GM04503 (cell line): ENCODE results near the gene PIAS3.

Experiments used
- DNase-seq: peaks from one replicate; pipeline ENCODE4 v3.0.0-alpha.2; 2012; ENCODE audit warnings: low read depth

Gene PIAS3

GRCh38 chr1:145858901-145859490, at the start of gene PIAS3:
Gene PIAS3, minus strand, starts transcription at chr1:145859081. Its CDS starts 91 bp downstream, at chr1:145858990.
- DNase-seq: peak; percentile 64

DNA sequence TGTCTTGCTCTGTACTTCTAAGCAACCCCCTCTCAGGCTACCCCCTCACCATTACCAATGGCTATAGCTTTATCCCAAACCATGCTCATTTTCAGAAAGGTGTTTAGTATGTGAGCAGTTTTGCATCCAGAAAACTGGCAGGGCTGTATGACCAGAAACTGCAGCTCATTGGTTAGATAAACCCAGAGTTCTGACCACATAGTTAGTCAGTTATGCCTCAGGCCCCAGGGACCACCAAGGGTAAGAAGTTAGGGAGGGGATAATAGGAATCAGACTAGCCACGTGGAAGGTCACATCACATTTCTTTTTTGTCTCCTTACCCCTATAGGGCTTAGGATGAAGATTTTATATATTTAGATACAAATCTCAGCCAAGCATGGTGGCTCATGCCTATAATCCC, 49.8 kb upstream of the PIAS3 start:
- DNase-seq: no peak

DNA sequence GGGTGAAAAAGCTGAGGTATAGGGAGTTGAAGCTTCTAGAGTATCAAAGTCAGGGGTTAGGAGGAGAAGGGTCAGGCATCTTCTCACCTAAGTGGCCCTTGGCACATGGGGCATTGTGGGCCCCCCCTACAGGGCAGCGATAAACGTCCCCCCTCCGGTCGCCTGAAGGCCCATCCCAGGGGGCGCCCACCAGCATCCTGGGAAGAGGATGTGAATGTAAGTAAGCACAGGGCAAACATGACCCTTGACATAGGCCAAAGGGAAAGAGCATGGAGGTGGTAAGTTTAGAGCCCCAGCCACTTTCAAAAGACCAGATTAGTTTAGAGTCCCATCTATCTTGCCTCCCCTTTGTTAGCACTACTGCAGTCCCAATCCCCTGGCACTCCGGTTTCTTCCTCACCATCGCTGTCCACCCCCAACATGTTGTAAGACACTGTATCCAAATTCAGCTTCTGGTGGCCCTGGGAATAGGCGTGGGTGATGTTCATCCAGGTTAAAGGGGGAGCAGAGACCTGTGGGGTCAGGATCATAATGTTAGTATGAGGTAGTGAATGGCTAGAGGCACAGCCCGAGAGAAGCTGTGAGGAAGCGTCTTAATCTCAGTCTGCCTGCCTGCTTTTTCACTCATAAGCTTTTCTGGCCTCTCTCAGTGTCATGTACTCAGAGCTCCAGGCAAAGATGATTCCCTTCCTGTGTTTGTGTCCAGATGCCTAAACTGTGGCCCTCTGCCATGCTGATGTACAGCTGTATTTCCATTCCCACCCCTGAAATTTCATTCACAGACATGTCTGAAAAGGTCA, 48.3 kb upstream of the PIAS3 start:
- DNase-seq: no peak

GRCh38 chr1:145901312-145902021, 42.6 kb upstream of the PIAS3 start:
- DNase-seq: no peak

- DNase-seq: no peak
Measured at GRCh38 chr1:145898756-145899155, 39.9 kb upstream of the PIAS3 start.

GRCh38 chr1:145897969-145898368, 39.1 kb upstream of the PIAS3 start:
- no peak for DNase-seq

- no peak for DNase-seq
Measured at GRCh38 chr1:145895471-145895870, 36.6 kb upstream of the PIAS3 start.

DNA sequence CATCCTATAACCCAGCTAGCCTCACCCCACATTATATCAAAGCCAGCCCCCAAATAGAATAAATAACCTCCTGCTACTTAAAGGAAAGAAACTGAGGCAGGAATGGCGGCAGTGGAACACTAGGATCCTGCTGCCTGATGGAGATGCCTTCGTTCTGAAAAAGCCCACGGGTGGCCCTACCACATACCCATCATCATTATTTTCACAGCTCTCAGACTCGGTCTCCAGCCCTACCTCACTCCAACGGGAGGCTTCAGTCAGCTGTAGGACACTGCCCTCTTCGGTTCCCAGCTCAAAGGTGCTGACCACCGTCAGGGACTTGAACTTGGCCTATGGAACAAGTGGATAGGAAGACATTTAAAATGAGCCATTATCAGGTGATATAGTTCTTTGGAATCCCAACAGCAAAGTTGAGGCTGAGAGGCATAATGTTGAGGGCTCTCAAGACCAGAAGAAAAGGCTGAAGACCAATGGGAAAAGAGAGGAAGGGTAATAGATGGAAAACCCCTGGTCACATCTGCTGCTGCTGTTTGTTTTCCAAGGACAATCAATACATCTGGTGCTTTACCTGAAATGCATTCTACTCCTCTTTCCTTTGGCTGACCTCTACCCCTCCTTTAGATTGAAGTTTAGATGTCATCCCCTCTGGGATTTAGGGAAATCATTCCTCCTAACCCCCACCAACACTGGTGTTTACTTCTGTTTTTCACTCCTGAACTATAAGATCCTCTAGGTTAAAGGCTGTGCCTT, 34.6 kb upstream of the PIAS3 start:
- no peak for DNase-seq

- no peak for DNase-seq
Measured at GRCh38 chr1:145892486-145893087, 33.7 kb upstream of the PIAS3 start.

- DNase-seq: peak; percentile 94
Measured at GRCh38 chr1:145891587-145892485, 33.0 kb upstream of the PIAS3 start.

DNA sequence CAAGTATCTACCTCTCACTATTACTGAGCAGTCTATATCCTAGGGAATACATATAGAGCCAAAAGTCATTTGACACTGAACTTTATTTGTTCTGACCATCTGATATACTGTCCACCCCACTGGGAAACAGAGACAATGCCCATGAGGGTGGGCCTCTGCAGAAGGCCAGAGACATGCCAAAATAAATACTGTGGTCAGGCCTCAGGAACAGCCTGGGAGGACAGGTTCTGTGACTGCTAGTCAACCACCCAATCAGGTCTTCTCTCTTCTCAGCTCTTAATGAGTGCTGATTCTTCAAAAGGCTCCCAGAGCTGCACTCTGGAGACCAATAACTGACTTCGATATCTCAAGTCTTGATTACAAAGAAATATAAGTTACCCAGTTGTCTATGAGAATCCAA, 32.3 kb upstream of the PIAS3 start:
- no peak for DNase-seq

DNA sequence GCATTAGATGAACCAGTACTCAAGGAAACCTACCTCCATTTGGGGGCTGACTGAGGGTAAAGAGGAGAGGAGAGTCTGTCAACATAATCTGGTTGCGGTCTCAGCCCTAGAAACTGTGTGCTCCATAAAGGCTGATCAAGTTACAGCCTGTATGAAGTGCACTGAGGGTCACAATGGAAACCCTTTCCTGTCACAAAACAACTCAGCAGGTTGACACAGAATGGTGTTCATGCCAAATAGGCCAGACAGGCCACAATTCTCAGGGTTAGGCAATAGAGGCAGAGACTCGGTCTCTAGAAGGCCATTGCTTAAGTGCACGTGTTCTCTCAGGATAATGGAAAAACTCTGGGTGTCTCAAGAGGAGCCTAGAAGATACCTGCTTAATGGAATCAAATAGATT, 30.8 kb upstream of the PIAS3 start:
- no peak for DNase-seq

- no peak for DNase-seq
Measured at GRCh38 chr1:145887631-145888030, 28.8 kb upstream of the PIAS3 start.

DNA sequence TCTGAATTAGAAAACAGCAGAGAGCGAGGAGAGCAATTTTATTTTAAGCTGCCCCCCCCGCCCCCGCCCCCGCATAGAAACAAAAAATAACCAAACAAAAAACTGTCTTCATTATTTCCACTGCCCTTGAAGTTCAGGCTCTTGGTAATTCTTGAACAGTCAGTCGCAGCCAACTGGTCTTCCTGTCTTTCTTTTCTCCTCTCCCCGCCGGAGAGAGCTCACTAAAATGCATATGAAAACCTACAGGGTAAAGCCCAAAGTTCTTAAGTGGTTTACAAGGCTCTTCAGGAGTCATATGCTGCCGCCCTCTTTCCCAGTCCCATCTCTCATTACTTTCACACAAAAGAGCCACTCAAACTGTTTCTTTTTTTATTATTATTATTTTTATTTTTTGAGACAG, 27.9 kb upstream of the PIAS3 start:
- DNase-seq: no peak

DNA sequence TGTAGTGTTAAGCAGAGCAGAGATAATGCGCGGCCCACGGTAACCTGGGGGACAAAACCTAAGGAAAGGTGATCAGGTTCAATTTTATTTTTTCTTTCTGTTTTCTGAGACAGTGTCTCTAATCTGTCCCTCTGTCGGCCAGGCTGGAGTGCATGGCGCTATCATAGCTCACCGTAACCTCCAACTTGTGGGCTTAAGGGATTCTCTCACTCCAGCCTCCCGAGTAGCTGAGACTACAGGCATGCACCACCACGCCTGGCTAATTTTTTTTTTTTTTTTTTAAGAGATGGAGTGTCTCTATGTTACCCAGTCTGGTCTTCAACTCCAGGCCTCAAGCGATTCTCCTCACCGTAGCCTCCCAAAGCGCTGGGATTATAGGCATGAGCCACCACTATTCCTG, 27.5 kb upstream of the PIAS3 start:
- DNase-seq: no peak

- DNase-seq: no peak
Measured at GRCh38 chr1:145885738-145886287, 26.9 kb upstream of the PIAS3 start, which contains the start of gene ANKRD35. Gene ANKRD35, minus strand, starts transcription at chr1:145885866. Its CDS starts 108 bp downstream, at chr1:145885758.

DNA sequence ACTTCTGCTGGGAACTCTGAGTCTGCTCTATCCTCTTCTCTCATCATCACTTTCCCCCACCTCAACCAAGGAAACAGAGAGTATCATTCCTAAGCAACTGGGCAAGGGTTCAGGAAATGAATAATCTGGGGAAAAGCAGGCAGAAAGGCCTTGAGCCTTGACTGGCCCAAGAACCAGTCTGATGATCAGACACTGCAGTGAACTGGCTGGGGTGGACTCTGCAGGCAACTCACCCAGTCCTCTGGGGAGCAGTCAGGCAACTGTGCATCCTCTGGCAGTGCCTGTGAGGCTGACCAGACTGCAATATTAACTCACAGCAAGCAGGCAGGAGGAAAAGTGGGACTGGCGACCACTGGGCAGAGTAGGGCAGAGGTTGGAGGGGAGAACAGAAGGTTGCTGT, 25.8 kb upstream of the PIAS3 start:
- DNase-seq: peak; percentile 56

GRCh38 chr1:145879775-145880174, 20.9 kb upstream of the PIAS3 start:
- DNase-seq: no peak

DNA sequence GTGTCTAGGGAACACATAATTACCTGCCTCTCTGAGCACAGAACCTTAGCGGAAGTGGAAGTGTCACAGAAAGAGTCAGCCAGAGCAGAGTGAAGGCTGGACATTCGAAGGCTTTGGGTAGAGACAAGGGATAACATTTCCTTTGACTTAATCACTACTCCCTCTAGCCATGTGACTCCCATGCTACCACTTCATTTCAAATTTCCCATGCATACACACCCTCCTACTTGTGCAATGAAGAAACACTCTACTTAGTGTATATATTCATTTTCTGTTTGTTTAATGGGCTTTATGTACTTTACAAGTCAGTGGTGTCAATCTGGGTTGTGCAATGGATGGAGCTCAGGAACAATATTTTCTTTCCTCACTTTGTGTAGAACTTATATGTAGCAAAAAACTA, 19.8 kb upstream of the PIAS3 start:
- DNase-seq: no peak

DNA sequence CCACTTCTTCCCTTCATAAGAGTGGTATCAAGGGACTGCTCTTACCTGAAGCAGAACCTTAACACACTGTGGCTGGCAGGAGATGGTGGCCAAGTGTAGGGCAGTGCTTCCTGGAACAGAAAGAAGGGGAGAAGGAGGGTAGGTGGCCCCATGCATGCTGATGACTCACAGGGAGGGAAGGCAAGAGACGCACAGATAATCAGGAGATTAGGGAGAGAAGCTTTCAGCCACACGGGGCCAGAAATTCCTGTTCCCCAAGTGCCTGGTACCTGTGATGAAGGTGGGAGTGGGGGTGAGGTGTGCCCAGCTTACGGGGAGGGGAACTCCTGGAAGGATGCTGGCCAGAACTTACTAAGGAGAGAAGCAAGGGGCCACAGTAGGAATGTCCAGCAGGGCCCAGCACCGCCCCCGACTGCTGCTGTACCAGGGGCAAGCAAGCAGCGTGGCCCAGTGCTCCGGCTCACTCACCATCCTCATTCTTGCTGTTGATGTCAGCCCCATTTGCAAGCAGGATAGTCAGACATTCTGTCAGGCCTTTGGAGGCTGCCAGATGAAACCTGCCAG, 19.1 kb upstream of the PIAS3 start:
- no peak for DNase-seq
